Mucosa of stomach (tissue), 1 donor: ENCODE results near the gene NXF1.
"Not testable (repeated sequence)": the region's sequence is repeated elsewhere in the genome, so short reads cannot be mapped to it uniquely, and the experiment has no call there.

Source experiments
- H3K27me3 ChIP-seq: one replicate; pipeline ENCODE4 v1.7.0; 2013; ENCODE audit warnings: mild to moderate bottlenecking, low read length; ENCODE audit not compliant: control insufficient read depth, insufficient read depth
- H3K36me3 ChIP-seq: one replicate; pipeline ENCODE4 v1.7.0; 2013; ENCODE audit warnings: low read length; ENCODE audit not compliant: control insufficient read depth, insufficient read depth
- H3K4me1 ChIP-seq: one replicate; pipeline ENCODE4 v1.7.0; 2013; ENCODE audit warnings: mild to moderate bottlenecking, low read length; ENCODE audit not compliant: control insufficient read depth, insufficient read depth
- H3K4me3 ChIP-seq: one replicate; pipeline ENCODE4 v1.7.0; 2013; ENCODE audit warnings: low read length
- H3K9ac ChIP-seq: one replicate; pipeline ENCODE4 v1.7.0; 2013; ENCODE audit warnings: mild to moderate bottlenecking, low read length, moderate library complexity
- H3K9me3 ChIP-seq: one replicate; pipeline ENCODE4 v1.7.0; 2013; ENCODE audit warnings: mild to moderate bottlenecking, low read length, moderate library complexity; ENCODE audit not compliant: control insufficient read depth
- donor health status: Pancreatic carcinoma.

NXF1 gene

DNA sequence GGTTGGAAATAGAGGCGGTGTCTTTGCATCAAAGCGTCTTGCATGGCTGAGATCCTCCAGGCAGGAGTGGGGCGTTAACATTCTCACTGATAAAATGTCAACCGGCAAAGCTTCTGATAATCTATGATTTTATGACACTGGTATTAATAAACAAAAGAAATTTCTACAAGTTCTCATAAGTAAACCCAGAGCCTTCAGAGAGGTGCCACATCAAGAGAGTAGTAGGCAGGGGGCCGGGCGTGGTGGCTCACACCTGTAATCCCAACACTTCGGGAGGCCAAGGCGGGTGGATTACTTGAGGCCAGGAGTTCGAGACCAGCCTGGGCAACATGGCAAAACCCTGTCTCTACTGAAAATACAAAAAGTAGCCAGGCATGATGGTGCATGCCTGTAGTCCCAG is 37.7 kb upstream of the NXF1 start:
- H3K27me3 ChIP-seq, H3K36me3 ChIP-seq, H3K4me3 ChIP-seq, H3K9me3 ChIP-seq: not testable (repeated sequence)
- Histone ChIP-seq H3K4me1 (peaks cover 15% of the 10 kb centered on the region), H3K9ac (peak overlapping the region; percentile 89)

DNA sequence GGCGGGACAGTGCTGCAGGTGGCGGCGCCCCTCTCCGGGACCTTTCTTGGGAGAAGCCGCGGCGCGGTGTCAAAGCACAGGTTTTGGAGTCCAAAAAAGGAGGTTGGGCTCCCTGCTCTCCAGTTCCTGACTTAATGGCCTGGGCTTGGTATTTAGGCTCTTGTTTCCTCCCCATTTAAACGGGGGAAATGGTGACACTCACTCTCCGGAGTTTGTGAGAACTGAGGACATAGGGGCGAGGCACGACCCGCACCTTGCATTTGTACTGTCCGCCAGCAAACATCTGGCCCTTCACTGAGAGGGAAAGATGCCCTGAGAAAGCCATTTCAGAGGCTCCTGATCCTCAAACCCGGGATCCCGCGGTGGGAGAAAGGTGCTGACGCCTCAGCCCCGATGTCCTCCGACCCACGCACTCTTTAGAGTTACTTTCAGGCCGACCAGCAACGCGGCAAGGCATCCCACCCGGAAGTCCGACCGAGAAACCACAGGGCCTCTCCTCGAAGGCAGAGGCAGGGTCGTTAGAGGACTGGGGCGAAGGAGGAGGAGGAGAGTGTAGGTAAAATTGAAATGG is 37.0 kb upstream of the NXF1 start:
- Histone ChIP-seq H3K4me3 (peak overlapping the region; percentile 66), H3K4me1 (peaks cover 15% of the 10 kb centered on the region), H3K9me3 (no peaks in the 10 kb centered on the region), H3K9ac (peak overlapping the region; percentile 89), H3K36me3 (no peaks in the 10 kb centered on the region), H3K27me3 (no peaks in the 10 kb centered on the region)

DNA sequence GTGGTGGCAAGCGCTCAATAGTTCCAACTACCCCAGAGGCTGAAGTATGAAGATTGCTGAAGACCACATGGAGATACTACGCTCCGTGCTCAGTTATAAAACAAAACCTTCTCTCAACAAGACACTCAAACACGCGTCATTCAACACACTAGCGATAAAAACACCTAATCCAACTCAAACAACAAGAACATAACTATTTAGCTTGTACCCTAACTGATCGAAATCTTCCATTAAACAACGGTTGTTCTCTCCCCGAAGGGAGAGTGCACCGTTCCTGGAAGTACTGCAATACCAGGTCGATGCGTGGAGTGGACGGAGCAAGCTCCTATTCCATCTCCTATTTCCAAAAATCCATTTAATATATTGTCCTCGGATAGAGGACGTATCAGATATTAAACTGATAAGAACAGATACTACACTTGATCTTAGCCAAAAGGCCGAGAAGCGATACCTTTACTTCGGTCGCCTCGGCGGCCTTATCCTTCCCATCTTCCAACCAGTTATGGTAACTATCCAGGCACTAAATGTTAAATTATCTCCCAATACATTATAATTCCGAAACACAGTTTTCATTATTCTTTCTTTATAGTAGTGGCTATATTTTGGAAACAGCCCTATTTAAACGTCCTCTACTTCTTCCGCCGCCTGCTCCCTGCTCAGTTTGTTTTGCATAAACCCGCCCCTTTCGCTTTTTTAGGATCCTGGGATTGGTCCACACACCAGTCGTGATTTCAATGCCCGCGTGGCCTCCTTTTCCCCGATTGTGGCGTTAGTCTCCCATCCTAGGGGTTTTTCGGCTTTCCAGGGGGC is 36.3 kb upstream of the NXF1 start:
- peak overlapping the region; percentile 94 for H3K9ac ChIP-seq
- no peaks in the 10 kb centered on the region for H3K27me3 ChIP-seq
- no peaks in the 10 kb centered on the region for H3K9me3 ChIP-seq
- no peaks in the 10 kb centered on the region for H3K36me3 ChIP-seq
- peaks cover 15% of the 10 kb centered on the region for H3K4me1 ChIP-seq
- H3K4me3 ChIP-seq = peak overlapping the region; percentile 66

DNA sequence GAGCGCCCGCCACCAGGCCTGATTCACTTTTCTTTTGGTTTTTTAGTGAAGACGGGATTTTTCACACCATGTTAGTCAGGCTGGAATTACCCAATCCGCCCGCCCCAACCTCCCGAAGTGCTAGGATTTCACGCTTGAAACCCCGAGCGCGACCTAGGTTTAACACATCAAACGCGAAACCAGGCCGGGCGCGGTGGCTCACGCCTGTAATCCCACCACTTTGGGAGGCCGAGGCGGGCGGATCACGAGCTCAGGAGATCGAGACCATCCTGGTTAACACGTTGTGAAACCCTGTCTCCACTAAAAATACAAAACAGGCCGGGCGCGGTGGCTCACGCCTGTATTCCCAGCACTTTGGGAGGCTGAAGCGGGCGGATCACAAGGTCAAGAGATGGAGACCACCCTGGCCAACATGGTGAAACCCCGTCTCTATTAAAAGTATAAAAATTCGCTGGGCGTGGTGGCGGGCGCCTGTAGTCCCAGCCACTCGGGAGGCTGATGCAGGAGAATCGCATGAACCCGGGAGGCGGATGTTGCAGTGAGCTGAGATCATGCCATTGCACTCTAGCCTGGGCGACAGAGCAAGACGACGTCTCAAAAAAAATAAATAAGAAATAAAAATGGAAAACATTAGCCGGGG is 35.6 kb upstream of the NXF1 start:
- H3K36me3 ChIP-seq, H3K9me3 ChIP-seq, H3K27me3 ChIP-seq: not testable (repeated sequence)
- Histone ChIP-seq H3K4me3 (peak overlapping the region; percentile 53), H3K4me1 (peaks cover 15% of the 10 kb centered on the region), H3K9ac (peak overlapping the region; percentile 94)

DNA sequence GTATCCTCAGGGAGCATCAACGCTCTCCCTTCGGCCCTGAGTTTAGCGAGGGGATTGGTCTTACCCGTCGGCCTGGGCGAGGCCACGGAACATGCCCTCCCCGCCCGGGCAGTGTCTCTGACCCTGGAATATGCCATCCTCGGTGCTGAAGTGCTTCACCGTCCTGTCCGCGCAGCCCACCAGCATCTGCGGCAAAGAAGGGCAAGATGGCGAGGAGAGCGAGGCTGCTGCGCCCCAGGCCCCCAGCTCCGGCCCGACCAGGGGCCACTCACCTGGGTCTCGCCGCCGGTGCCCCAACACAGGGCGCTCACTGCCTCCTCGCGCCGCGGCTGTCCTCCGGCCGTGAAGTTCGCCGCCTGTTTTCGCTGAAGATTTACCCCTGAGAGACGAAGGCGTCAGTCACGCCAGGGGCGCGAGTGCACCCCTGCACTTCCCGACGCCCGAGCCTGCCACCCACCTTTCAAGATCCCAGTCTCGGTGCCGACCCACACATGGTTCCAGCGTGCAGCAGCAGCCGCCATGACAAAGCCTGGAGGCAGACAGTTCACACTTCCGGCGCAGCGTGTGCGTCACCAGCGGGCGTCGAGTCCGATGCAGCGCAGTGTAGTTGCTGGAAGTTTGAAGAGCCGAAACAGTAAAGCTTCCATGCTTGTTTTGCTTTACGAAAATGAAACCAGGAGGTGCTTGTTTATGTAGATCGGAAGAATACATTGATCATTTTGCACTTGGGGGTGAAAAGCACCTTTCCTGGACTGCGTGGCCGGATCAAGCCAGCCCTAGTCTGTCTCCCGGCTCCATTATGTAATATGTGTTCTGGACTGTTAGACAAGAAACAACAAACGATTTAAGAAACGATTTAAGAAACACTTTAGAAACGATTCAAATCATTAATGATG is 34.1 kb upstream of the NXF1 start, which contains the start of gene WDR74:
TSS of gene WDR74 (minus strand) at position 541 of the 896 bp plus-strand sequence. CDS start at position 521, 20 bp downstream.
- Histone ChIP-seq H3K9ac (peak within 1 kb of the TSS; percentile 94), H3K36me3 (no peaks in the 10 kb centered on the region), H3K27me3 (no peaks in the 10 kb centered on the region), H3K4me1 (peaks cover 15% of the 10 kb centered on the region), H3K4me3 (peak within 1 kb of the TSS; percentile 53), H3K9me3 (no peaks in the 10 kb centered on the region)

DNA sequence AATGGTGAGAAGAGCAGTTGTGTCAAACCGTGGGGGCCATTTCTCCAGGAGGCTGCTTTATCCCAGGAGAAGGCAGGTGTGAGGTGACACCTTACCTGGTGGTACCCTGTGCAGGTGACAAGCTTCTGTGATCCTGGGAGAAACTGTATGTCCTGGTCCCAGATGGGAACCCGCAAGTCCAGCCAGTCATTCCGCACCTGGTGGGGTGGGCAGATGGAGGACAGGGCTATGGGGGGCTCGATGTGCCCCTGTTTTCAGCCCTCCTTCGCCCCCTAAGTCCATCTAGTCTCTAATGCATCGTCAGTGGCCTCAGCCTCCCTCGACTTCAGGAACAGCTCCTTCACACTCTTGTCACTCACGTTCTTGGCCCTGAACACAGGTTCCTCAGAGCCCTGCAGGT is 30.1 kb upstream of the NXF1 start:
- no peak overlapping the region for H3K4me3 ChIP-seq
- H3K4me1 ChIP-seq = peaks cover 14% of the 10 kb centered on the region
- no peaks in the 10 kb centered on the region for H3K36me3 ChIP-seq
- H3K27me3 ChIP-seq = no peaks in the 10 kb centered on the region
- H3K9me3 ChIP-seq = no peaks in the 10 kb centered on the region
- H3K9ac ChIP-seq = no peak overlapping the region

DNA sequence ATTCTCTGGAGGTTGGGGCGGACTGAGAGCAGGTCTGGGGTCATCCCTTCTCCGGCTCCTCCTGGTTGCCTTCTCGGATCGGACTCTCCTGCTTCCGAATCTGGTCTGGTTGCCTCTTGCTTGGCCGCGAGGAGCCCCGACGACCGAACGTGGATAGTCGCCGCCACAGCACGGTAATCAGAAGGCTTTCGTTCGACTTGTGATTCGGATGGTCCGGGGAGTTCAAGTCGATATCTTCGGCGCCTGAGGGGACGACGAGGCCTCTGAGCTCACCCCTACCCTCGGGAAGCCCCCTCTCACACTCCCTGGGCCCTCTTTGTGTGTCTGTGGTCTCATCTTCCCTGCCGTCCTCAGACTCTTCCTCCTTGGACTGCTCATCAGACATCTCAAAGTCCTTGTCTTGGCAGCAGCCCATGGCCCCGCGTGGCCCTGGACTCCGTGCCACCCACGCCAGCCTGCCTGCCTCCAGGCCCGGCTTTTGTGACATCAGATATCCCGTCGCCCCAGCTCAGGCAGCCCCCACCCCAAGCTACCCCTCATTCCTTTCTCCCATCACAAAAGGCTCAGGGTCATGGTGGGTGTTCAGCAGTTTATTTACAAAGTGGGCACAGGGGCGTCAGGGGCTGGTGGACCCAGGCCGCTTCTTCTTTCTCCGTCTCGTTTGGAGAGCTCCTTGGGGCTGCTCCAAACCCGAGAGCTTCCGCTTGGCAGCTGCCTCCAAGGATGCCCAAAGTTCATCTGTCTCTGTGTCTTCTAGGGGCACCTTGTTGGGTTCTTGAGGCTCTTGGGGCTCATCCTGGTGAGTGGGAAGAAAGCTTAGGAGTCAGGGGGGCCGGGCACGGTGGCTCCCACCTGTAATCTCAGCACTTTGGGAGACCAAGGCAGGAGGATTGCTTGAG is 27.3 kb upstream of the NXF1 start, which contains the start of gene TEX54:
TSS of gene TEX54 (minus strand) at position 506 of the 899 bp plus-strand sequence.
- H3K4me1 ChIP-seq = peaks cover 10% of the 10 kb centered on the region
- H3K36me3 ChIP-seq = no peaks in the 10 kb centered on the region

DNA sequence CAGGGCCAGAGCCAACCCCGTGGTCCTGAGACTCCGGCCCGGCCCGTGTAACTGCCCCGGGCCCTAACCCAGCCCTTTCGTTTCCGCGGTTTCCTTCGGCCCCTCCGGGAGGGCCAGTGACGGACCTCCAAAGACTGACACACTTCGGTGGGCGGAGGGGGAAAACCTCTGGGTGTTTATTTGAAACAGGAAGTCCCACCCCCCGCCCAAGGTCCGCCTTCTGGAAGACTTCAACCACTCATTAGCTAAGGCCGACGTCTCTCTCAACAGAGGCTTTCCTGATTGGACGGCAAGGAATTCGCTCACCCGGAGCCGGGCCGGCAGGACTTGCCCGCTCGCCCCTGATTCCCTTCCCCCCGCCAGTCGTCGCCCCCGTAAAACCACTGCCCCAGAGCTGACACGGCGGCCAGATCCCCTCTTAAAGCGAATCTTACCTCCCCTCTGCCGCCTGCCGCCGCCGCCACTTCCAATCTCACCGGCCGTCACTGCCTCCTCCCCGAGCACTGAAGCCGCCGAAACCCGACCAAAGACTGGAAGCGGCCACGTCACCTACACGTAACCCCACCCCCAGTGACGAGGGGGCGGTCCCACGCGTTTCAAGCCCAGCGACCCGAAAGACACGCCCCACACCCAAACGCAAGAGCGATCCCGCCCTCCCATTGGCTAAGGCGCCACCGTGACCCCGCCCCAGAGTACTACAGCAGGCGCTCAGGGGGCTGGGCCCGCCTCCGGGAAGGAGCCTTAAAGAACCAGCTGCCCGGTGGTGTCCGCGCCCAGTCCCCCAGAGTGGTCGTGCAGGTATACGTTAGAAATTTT is 26.5 kb upstream of the NXF1 start, which contains the start of gene STX5:
TSS of gene STX5 (minus strand) at position 532 of the 816 bp plus-strand sequence. CDS start 808 bp downstream, outside the sequence.
- Histone ChIP-seq H3K36me3 (no peaks in the 10 kb centered on the region), H3K4me1 (peaks cover 10% of the 10 kb centered on the region), H3K4me3 (peak within 1 kb of the TSS; percentile 92), H3K9ac (peak within 1 kb of the TSS; percentile 94), H3K27me3 (no peaks in the 10 kb centered on the region), H3K9me3 (no peaks in the 10 kb centered on the region)

More for the DNA sequence above, 27.3 kb upstream of the NXF1 start, which contains the start of gene TEX54:
- no peaks in the 10 kb centered on the region for H3K9me3 ChIP-seq
- H3K27me3 ChIP-seq = no peaks in the 10 kb centered on the region
- peak within 1 kb of the TSS; percentile 94 for H3K9ac ChIP-seq
- peak within 1 kb of the TSS; percentile 92 for H3K4me3 ChIP-seq

DNA sequence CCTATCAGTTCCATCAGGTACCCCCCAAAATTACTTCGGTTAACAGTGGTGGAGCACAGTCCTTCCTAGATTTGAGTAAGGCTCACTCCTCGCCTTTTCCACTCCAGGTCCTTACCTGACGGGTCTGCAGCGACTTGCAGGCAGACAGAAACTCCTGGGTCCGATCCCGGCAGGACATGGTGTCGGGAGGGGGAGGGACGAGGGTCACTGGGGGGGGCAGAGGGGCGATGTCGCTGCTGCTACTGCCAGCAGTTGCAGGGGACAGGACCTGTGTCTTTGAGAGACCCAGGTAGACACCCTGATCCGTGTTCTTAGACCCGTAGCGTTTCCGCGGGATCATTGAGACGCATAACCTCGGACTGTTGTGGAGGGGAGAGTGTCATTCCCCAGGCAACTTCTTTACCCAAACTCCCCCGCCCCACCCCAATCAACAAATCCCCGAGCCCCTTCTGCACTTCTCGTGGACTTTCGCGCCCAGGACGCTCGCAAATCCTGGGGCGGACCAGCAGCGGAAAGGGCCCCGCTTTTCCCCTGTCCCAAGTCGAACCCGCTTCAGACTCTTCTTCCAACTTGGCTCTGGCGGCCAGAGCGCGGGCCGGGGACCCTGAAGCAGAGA is 25.8 kb upstream of the NXF1 start:
- H3K4me3 ChIP-seq = peak overlapping the region; percentile 92
- H3K36me3 ChIP-seq = no peaks in the 10 kb centered on the region
- H3K27me3 ChIP-seq = no peaks in the 10 kb centered on the region
- peak overlapping the region; percentile 94 for H3K9ac ChIP-seq
- H3K4me1 ChIP-seq = peaks cover 10% of the 10 kb centered on the region
- H3K9me3 ChIP-seq = no peaks in the 10 kb centered on the region

DNA sequence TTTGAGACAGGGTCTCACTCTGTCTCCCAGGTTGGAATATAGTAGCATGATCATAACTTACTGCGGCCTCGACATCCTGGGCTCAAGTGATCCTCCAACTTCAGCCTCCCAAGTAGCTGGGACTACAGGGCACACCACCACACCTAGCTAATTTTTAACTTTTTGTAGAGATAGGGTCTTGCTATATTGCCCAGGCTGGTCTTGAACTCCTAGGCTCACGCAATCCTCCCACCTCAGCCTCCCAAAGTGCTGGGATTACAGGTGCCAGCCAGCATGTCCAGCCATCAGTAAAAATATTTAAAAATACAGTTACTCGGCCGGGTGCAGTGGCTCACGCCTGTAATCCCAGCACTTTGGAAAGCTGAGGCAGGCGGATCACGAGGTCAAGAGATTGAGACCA is 22.9 kb upstream of the NXF1 start:
- H3K9me3 ChIP-seq, H3K9ac ChIP-seq, H3K27me3 ChIP-seq, H3K4me3 ChIP-seq, H3K4me1 ChIP-seq: not testable (repeated sequence)
- H3K36me3 ChIP-seq = peaks cover 21% of the 10 kb centered on the region
